GM18511 (cell line): ENCODE results near the gene ASB7.

Source experiments
- ATAC-seq: cut with Tn5 transposase; IDR thresholded peaks from one replicate; pipeline ENCODE4 v1.9.1; 2021; ENCODE audit warnings: mild to moderate bottlenecking, moderate library complexity; ENCODE audit not compliant: unreplicated experiment

Gene ASB7

DNA sequence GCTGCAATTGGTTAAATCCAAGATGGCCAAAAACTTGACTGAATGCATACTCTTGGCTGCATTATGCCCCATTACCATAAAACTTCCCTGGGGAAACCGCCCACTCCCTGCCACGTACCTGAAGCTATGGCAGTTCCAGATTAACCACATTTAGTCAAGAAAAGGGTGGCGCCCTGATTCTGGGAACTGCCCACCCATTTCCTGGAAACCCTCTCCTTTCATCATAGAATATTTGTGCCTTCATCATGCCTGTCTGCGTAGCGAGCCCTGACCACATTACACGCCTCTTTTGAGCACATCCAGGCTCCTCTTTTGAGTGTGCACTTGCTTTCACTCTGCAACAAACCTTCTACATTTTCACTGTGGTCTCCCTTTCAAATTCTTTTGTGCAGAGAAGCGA lies 5.6 kb upstream of the ASB7 start:
- ATAC-seq: peak; percentile 73

DNA sequence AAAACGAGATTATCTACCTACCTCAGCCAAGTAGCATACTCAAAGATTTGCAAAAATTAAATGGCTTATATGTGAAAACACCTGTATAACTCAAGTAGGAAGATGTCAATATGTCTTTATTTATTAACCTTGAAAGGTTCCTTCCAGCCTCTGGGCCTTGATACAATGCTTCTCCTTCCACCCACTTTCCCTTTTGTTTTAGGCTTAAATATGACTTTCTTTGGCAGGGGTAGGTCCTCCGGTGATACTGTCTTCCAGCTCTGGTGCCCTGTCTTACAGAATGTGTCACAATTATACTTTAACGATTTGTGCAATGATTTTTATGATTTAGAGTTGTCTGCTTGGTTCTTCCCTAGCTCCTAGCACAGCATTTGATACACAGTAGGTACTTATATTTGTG lies 4.5 kb upstream of the ASB7 start:
- ATAC-seq: no peak

DNA sequence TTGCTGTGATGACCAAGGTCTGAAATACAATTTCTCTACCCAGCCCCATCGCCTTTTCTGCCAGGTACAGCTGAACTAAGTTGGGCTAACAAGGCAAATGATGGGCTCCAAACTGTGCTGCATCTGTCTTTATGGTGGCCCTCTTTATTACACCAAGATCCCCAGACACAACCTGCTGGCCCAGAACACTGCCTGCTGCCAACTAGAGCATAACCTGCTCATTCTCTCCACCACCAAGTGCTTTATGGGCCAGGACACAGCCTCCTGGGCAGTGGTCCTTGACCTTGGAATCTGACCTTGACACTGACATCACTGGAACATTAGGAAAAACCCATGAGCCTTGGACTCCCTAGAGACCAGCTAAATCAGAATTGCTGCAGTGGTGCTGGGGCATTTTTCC lies 3.7 kb upstream of the ASB7 start:
- ATAC-seq: no peak

DNA sequence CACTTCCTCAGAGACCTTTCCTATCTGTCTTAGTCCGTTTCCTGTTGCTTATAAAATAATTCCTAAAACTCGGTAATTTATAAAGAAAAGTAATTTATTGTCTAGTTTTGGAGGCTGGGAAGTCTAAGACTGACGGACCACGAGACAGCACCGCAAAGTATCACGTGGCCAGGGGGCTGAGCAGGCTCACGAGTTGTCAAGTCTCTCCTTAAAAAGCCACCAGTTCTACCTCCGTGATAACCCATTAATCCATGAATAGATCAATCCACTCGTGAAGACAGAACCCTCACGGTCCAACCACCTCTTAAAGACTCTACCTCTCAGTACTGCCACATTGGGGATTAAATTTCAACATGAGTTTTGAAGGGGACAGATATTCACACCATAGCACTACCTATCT lies 1.2 kb upstream of the ASB7 start:
- ATAC-seq: no peak

DNA sequence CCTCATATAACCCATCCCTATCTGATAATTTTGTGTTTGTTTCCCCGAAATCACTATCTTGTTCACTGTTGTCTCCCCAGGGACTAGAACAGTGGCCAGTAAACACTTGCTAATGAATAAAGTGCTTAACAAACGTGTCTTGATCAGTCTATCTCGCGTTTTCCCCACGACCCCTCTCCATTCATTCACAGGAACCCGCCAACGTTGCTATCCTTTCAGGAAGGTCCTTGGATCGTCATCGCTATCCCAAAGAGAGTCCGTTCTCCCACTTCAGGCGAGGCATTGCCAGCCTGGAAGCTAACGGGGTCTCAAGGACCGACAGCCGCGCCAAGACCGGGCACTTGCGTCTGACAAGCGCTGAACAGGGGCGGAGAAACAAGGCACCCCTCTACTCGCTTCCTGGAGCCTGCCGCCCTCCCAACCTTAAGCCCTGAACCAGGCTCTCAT lies 749 bp upstream of the ASB7 start:
- peak; percentile 21 for ATAC-seq

DNA sequence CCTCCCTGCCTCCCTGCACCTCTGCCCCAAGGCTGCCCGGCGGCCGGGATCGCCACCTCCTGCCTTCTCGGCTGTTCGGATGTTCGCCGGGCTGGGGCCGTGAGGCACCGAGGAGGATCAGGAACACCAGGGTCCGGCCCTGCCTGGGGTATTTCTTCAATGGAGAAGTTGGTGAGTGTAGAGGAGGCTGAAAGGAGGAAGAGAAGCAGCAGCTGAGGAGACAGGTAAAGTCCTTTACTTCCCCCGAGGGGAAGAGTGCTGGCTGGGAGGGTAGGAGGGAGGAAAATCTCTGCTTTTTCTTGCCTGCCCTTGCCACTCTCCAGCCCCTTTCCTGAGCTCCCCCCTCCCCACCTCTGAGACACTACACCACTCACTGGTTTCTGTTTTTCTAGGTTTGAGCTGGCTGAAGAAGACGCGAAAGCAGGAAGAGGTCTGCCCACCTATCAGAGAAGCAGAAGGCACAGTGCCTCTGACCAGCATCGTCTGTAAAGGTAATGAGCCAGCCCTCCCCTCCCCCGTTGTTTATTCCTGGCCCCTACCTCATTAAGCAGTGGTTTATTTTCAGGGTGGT lies 519 bp downstream of the ASB7 start:
- peak; percentile 45 for ATAC-seq

DNA sequence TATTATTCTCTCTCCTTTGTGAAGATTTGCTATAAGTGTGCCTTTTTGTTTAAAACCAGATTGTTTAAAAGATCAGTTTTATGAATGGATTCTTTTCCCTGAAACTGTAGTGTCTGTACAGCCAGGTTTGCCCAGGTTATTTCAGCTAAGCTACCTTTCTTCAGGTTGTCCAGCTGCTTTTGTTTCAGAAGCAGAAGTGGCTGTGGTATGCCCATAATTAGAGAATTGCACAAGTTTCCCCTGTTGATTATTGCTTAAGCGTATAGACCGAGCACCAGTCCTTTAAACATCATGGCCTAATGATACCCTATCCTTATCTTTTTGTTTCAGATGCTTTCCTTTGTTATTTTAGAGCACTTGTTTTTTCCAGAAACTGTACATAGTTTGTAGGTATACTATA lies 10.2 kb downstream of the ASB7 start:
- no peak for ATAC-seq

DNA sequence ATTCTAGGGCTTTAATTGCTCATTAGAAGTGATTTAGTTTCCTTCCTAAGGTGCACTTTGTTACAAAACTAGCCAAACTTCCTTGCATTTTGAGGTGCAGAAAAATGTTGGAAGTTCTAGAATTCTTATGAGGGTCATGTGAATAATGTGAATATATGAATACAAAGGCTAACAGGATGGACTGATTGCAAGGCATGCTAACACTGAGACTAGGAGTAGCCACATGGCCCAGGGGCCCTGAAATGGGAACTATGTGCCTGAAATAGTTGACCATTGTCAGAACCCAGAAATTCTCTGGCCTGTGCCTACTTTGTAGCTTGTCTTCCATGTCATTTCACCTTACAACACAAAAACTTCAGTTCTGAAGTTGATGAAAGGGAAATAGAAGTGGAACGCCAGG lies 10.8 kb downstream of the ASB7 start:
- ATAC-seq: no peak

DNA sequence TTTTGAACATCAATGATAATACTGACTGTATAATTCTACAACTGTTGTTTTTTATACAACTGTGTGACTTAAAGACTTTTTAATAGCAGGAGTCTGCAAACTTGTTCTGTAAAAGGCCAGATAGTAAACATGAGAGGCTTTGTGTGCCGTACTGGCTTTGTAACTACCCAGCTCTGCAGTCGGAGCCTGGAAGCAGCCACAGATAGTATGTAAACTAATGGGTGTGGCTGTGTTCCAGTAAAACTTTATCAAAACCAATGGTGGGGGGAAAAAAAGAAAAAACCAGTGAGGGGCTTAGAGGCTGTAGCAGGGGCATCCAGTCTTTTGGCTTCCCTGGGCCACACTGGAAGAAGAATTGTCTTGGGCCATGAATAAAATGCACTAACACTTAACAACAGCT lies 11.9 kb downstream of the ASB7 start:
- no peak for ATAC-seq

DNA sequence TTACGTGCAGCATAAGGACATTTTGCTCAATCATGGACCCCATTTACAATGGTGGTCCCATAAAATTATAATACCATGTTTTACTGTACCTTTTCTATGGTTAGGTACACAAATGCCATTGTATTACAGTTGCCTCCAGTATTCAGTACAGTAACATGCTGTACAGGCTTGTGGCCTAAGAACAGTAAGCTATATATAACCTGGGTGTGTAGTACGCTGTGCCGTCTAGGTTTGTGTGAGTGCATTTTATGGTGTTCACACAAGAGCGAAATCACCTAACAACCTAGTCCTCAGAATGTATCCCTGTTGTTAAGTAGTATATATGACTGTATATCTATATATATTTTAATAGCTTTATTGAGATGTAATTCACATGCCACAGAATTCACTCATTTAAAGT lies 12.5 kb downstream of the ASB7 start:
- no peak for ATAC-seq

DNA sequence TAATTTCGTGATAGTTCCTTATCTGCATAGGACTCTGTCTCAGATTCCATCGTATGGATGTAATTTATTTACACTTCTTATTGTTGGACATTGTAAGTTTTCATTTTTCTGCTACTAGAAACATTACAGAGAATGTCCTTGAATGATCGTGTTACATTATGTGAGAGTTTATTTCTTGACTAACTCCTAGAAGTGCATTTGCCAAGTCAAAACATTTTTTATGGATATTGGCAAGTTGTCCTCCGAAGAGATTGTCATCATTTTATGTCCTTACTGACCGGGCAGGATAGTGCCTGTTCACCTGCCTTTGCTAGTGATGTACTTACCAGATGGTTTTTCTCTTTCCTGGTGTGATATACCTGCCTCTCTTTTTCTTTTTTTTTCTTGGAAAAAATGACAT lies 13.4 kb downstream of the ASB7 start:
- ATAC-seq: no peak

DNA sequence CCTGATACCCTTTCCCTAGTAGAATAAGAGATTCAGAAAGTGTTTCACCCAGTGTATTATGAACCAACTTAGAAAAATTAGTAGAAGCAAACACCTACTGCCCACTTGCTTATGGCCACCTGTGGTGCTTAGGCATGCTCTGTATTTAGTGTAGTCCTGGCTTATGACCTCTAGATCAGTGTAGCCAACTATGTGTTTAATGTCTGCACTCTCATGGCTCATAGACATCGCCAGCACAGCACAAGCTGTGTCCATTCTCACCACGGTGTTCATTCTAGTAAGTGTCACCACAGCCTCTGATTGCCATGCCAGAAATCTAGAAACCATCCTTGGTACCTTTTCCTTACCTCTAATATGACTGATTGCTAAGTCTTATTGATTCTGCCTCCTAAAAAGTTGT lies 14.3 kb downstream of the ASB7 start:
- no peak for ATAC-seq

DNA sequence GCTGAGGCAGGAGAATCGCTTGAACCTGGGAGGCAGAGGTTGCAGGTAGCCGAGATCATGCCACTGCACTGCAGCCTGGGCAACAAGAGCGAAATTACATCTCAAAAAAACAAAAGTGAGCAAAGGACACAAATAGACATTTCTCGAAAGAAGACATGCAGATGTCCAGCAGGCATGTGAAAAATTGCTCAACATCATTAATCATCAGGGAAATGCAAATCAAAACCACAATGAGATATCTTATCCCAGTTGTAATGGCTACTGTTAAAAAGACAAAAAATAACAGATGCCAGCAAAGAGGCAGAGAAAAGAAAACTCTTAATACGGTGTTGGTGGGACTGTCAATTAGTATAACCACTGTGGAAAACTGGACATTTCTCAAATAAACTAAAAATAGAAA lies 20.9 kb downstream of the ASB7 start:
- no peak for ATAC-seq

DNA sequence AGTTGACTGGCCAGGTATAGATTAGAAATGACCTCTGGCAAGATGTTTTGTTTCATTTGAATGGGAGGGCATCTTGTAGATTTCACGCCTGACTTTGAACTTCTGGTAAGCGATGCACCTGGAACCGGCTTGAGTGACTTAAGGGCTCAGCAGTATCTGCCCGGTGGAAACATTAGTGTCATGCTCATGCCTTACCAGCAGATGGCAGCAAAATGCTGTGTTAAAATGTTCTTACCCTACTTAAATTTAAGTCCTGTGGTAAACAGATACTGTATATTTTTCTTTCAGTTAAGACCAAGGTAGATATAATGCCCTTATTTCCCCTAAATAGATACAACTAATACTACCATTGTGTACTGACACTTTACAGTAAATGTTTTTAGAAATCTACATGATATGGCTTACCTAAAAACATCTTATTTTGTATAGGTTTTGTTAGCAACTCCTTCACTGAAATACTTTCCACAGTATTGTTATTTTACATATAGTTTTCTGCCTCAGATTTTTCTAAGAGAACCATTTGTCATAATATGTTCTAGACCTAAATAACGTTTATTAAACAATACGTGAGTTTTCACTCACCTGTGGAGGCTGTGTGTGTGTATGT lies 25.5 kb downstream of the ASB7 start:
- peak; percentile 93 for ATAC-seq

DNA sequence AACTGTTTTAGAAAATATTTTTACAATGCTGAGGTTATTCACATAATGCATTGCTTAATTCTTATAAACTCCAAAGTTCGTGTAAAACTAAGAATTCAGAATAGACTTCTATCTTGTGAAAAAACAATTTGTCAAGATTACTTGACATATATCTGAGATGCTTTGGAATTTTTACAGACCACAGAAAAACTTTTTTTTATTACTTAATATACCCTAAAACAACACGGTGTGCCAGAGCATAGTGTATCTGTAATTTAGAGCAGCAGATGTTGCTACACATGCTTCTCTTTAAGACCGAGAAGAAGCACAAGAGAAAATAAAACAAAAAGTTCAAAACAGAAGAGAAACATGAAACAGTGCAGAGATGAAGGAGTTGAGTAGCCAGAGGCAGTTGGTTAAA lies 26.4 kb downstream of the ASB7 start:
- no peak for ATAC-seq

DNA sequence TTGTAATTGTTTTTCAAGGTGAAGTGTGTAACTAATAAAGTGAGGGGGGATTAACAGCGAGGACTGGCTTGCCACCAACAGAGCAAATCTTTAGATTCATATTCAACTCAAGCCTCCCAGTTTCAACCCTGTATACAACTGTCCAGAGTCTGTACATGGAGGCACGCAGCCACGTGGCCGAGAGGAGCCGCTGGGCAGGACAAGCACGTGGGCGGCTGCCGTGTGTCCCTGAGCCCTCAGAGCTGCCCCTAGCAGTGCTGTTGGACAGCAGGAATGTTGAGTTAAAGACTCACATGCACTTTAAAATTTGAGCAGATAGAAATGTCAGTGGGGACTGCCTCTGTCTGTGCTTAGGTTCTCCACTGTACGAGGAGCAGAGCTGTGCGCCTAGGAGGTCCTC lies 29.4 kb downstream of the ASB7 start:
- no peak for ATAC-seq

DNA sequence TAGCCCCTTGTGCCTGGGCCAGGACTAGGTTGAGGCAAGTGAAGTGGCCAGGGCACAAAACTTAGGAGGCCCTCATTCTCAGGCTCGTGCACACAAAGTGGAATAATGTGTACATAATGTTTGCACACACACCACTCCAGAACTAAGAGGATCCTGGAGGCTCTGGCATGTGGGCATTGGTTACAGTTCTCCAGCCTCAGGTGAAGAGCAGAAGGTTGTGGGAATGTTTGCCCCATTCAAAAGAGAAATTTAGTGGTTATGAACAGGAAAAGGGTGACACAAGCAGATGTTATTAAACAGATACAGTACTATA lies 31.3 kb downstream of the ASB7 start:
- no peak for ATAC-seq

DNA sequence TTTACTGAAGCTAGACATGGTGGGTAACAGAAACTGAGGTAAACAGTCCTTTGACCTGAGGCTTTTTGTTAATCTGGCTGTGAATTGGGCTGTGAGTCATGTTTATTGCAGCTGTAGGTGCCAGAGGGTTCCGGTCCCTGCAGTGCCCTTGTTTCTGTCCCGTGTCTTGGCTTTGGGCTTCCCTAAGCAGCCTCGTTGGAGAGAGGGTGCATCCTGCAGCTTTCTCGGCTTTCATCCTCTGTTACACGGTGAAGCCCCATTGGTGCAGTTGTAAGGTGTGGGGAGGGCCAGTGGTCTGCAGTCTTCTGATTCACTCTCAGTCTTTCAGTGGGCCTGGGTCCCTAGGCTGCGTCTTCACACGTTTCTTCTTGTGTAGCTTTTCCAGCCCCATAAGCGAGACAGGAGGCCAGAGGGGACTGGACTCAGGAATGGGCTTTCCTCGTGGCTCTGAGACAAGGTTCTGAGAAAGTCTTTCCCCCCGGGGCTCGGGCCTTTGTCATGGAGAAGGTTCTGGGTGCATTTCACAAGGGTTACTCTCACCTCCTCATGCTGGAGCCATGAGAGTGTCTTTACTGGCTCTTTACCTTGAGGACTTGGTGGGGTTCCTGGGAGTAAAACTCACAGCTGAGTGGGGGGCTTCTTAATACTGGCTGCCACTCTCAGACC lies 33.1 kb downstream of the ASB7 start:
- no peak for ATAC-seq

DNA sequence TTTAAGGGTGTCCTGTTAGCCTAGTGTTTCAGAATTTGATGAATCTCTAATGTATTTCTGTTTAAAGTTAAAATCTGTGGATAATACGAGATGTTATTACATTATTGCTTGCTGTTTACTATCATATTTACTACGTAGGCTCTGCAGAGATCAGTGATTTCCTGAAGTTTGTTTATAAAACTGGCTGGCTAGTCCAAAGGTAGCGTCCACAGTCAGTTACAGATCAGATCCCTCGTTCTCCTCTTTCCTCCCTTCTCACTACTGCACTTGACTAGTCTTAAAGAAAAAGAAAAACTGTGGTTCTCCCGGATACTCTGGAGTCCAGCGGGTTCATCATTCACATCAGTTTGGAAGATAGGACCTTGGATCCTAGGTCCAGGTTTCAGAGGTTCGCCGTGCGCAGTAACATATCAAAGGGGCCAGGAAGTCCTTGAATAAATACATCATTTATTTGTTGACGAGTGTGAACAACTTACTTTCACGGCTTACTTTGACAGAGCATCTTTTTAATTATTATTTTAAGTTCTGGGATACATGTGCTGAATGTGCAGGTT lies 35.9 kb downstream of the ASB7 start:
- ATAC-seq: no peak

DNA sequence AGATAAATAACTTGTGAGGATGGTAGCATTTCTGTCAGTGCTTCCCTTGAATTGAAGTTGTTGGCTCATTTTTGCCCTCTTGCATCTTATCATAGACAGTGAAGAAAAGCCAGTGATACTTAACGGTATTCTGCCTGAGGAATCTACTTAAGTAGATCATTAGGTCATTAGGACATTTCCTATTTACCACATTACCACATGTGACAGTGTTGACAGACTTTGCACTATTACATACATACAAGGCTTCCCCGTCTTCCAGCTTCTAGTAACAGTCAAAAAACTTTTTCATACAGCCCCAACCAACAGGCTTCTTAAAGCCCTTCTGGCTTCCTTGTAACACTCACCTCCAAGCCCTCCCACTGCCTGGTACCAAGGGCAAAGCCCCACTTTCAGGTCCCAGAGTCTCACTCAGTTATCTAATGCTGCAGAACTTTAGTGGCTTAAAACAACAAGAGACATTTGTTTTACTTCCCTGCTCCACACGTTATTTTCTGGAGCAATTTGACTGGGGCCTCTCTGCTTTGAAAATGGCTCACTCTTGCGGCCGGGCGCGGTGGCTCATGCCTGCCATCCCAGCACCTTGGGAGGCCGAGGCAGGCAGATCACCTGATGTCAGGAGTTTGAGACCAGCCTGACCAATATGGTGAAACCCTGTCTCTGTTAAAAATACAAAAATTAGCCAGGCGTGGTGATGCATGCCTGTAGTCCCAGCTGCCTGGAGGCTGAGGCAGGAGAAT lies 40.0 kb downstream of the ASB7 start:
- ATAC-seq: no peak

DNA sequence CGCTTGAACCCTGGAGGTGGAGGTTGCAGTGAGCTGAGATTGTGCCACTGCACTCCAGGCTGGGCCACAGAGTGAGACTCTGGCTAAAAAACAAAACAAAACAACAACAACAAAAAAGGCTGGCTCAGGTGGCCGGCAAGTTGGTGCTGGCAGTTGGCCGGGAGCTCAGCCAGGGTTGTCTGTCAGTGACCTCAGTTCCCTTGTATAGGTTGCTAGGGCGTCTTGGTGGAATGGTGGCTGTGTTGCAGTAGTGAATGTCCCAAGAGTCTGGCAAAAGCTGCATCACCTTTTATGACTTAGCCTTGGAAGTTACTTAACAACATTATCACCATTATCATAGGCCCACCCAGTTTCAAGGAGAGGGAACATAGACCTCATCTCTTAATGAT lies 40.6 kb downstream of the ASB7 start:
- ATAC-seq: no peak

DNA sequence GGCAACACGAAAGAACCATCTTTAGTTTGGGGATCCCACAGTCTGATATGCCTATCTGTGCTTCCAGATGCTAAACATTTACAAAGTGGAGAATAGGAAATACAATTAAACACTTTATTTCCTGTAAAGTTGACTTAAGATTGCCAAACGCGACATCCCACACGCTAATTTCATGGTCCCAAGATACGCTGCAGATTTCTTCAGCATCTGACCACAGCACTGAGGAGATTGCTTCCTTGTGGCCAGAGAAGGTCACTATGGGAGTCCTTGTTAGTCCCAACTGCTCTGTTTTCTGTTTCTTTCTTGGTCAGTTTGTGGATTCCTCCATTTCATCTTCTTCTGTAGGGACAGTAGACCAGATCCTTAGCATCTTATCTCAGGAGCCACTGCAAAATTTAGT lies 43.3 kb downstream of the ASB7 start:
- ATAC-seq: no peak
